K562 (cell line): Measurements from ENCODE around the gene HSD17B12. TPM values are rescaled to one million over a fixed set of nuclear protein-coding genes. Genes with fewer than 3 reads are reported as not detected.

Experiments used
- BHLHE40 ChIP-seq: IDR thresholded peaks from 2 replicates; pipeline ENCODE4 v1.6.1; 2011; ENCODE audit warnings: low read length, improper control_type of control experiment
- C11orf30 ChIP-seq: fragments of 450-650 bp; IDR thresholded peaks from 2 replicates; pipeline ENCODE4 v1.6.1; 2016; ENCODE audit warnings: low read depth, mild to moderate bottlenecking
- CREB3L1 ChIP-seq: fragments of 450-650 bp; IDR thresholded peaks from 2 replicates; pipeline ENCODE4 v1.6.1; 2014; ENCODE audit warnings: low read depth, mild to moderate bottlenecking, moderate library complexity, borderline replicate concordance
- CXXC5 ChIP-seq: fragments of 250-450 bp; sonication (Bioruptor Pico); IDR thresholded peaks from 2 replicates; pipeline ENCODE4 v1.8.0; 2022; ENCODE audit warnings: inconsistent platforms, mild to moderate bottlenecking, moderate library complexity
- EP400 ChIP-seq: fragments of 450-650 bp; IDR thresholded peaks from 2 replicates; pipeline ENCODE4 v1.6.1; 2017; ENCODE audit warnings: antibody characterized with exemption, mild to moderate bottlenecking, moderate library complexity
- ETV1 ChIP-seq: fragments of 450-650 bp; conservative IDR thresholded peaks from 2 replicates; pipeline ENCODE4 v1.6.1; 2016; ENCODE audit warnings: missing genetic modification characterization, control low read depth, low read depth, missing compliant biosample characterization
- FOSL1 ChIP-seq: fragments of 200-800 bp; sonication (Bioruptor generic); conservative IDR thresholded peaks from 2 replicates; pipeline ENCODE4 v1.6.1; 2016; ENCODE audit warnings: missing genetic modification characterization, missing compliant biosample characterization
- FOXK2 ChIP-seq, 2 experiments: fragments of 450-650 bp; IDR thresholded peaks in 1 of 2; conservative IDR thresholded peaks in 1 of 2; 2 replicates each; pipeline ENCODE4 v1.6.1; 2016; ENCODE audit warnings: low read depth in 2 of 2, mild to moderate bottlenecking in 1 of 2
- GATA2 ChIP-seq: sonication (generic); formaldehyde crosslinking; IDR thresholded peaks from 2 replicates; pipeline ENCODE4 v1.4.0; 2020; ENCODE audit warnings: mild to moderate bottlenecking, missing genetic modification reagents
- HDAC8 ChIP-seq: fragments of 450-650 bp; IDR thresholded peaks from 2 replicates; pipeline ENCODE4 v1.6.1; 2016; ENCODE audit warnings: mild to moderate bottlenecking, missing genetic modification characterization, moderate library complexity, missing compliant biosample characterization
- ILF3 ChIP-seq: fragments of 450-650 bp; IDR thresholded peaks from 2 replicates; pipeline ENCODE4 v1.6.1; 2018; ENCODE audit warnings: antibody characterized with exemption, mild to moderate bottlenecking, moderate library complexity, borderline replicate concordance
- LEF1 ChIP-seq: fragments of 450-650 bp; IDR thresholded peaks from 2 replicates; pipeline ENCODE4 v1.6.1; 2016; ENCODE audit warnings: mild to moderate bottlenecking
- MLLT1 ChIP-seq, 2 experiments: fragments of 450-650 bp; IDR thresholded peaks; 2 replicates each; pipeline ENCODE4 v1.6.1; 2016
- MTA3 ChIP-seq: fragments of 450-650 bp; formaldehyde crosslinking; IDR thresholded peaks from 2 replicates; pipeline ENCODE4 v1.6.1; 2017; ENCODE audit warnings: mild to moderate bottlenecking, borderline replicate concordance
- MYNN ChIP-seq, 2 experiments: sonication (generic); formaldehyde crosslinking in 1 of 2; IDR thresholded peaks; 2 replicates each; pipeline versions ENCODE4 v1.5.0 to v1.6.1; 2016 to 2020; ENCODE audit warnings: antibody characterized with exemption in 1 of 2, missing genetic modification reagents in 1 of 2
- NCOA1 ChIP-seq: fragments of 450-650 bp; IDR thresholded peaks from 2 replicates; pipeline ENCODE4 v1.6.1; 2016; ENCODE audit warnings: low read depth
- PML ChIP-seq: IDR thresholded peaks from 2 replicates; pipeline ENCODE4 v1.6.1; 2012; ENCODE audit warnings: low read length, inconsistent platforms
- SMARCC2 ChIP-seq: fragments of 450-650 bp; IDR thresholded peaks from 2 replicates; pipeline ENCODE4 v1.6.1; 2017; ENCODE audit warnings: antibody characterized with exemption, moderate library complexity, mild to moderate bottlenecking, low read depth
- TAL1 ChIP-seq: fragments of 450-650 bp; IDR thresholded peaks from 2 replicates; pipeline ENCODE4 v1.6.1; 2016; ENCODE audit warnings: mild to moderate bottlenecking
- TFAP4 ChIP-seq: sonication (generic); formaldehyde crosslinking; IDR thresholded peaks from 2 replicates; pipeline ENCODE4 v1.8.0; 2022; ENCODE audit warnings: missing genetic modification reagents, mild to moderate bottlenecking, moderate library complexity, borderline replicate concordance
- ZNF197 ChIP-seq: fragments of 200-800 bp; sonication (Bioruptor generic); IDR thresholded peaks from 2 replicates; pipeline ENCODE4 v1.6.1; 2016; ENCODE audit warnings: low read depth, missing genetic modification characterization, missing compliant biosample characterization
- ZNF431 ChIP-seq: sonication (generic); formaldehyde crosslinking; IDR thresholded peaks from 2 replicates; pipeline ENCODE4 v1.8.0; 2022; ENCODE audit warnings: mild to moderate bottlenecking, missing genetic modification reagents
- ZNF639 ChIP-seq, 2 experiments: fragments of 200-800 bp in 1 of 2; sonication (Bioruptor generic) in 1 of 2; sonication (generic) in 1 of 2; formaldehyde crosslinking in 1 of 2; IDR thresholded peaks in 1 of 2; conservative IDR thresholded peaks in 1 of 2; 2 replicates each; pipeline versions ENCODE4 v1.5.0 to v1.6.1; 2016 to 2020; ENCODE audit warnings: missing compliant biosample characterization in 1 of 2, missing genetic modification characterization in 1 of 2, missing genetic modification reagents in 1 of 2
- polyA plus RNA-seq, 8 experiments: library from polyadenylated mRNA; depleted of rRNA in 4 of 8; stranded (reverse) in 5 of 8; unstranded in 3 of 8; fragments of >200 nt; fragmentation: Nextera tagmentation in 2 of 8; fragmentation: Illumina TruSeq in 1 of 8; extraction: Ambion mirVana in 2 of 8; extraction: Trizol in 1 of 8; gene quantifications; 2 replicates each; pipeline versions ENCODE4 v1.2.1 to v1.2.3, GENCODE V29; 2011 to 2014; ENCODE audit warnings: inconsistent platforms in 1 of 8, missing spikeins in 1 of 8
- total RNA-seq, 7 experiments: library from RNA; depleted of rRNA in 6 of 7; stranded (reverse); fragments of >200 nt in 6 of 7; fragmentation: Illumina TruSeq in 2 of 7; extraction: Trizol in 2 of 7; gene quantifications; 2 replicates each; pipeline versions ENCODE4 v1.2.1 to v1.2.3, GENCODE V29; 2011 to 2021; ENCODE audit warnings: low replicate concordance in 1 of 7

Gene HSD17B12
- total and polyA plus RNA-seq, 9 of the 15 experiments (the other 6 are each of a cell fraction or from before 2014, with no cell fraction given) = 9.1 to 34.5 (median 23.3) TPM

GRCh38 chr11:43868852-43869567 lies 188.5 kb downstream of the HSD17B12 start (continued):
- peak; percentile 52; the same call in 1 of the 2 replicates for TF ChIP-seq CREB3L1
- peak in 1 of 2 experiments; percentile 56; a peak in 1 of 4 replicates for TF ChIP-seq MLLT1 (IDR thresholded peaks at IDR 0.05)
- no peak for TF ChIP-seq TFAP4 (CRISPR knock-in tag)
- 0 out of 2 replicates have a peak, but pooled peaks have one; percentile 29 for TF ChIP-seq C11orf30
- 0 out of 2 replicates have a peak, but pooled peaks have one; percentile 26 for TF ChIP-seq ZNF431 (CRISPR knock-in tag)
- TF ChIP-seq CXXC5 = peak; percentile 70
- TF ChIP-seq TAL1 = peak; percentile 90
- peak; percentile 86 for TF ChIP-seq PML
- TF ChIP-seq FOXK2 (conservative IDR thresholded peaks at IDR 0.05 in 1 of 2, IDR thresholded peaks at IDR 0.05 in 1 of 2; ENCODE audit: low read depth in 2 of 2) = peak; percentile 32 to 37; a peak in 2 of 4 replicates
- TF ChIP-seq GATA2 (CRISPR knock-in tag) = peak; percentile 84
- peak; percentile 84 for TF ChIP-seq ETV1
- TF ChIP-seq EP400 = peak; percentile 19; the same call in 1 of the 2 replicates
- TF ChIP-seq MYNN (IDR thresholded peaks at IDR 0.05) = 0 out of 2 replicates have a peak, but pooled peaks have one; percentile 62
- TF ChIP-seq MYNN (CRISPR knock-in tag; IDR thresholded peaks at IDR 0.05) = no peak
- TF ChIP-seq SMARCC2 = peak; percentile 93
- peak; percentile 41; the same call in 1 of the 2 replicates for TF ChIP-seq BHLHE40
- TF ChIP-seq FOSL1 (tag) = peak; percentile 100
- TF ChIP-seq NCOA1 = peak; percentile 76; the same call in 1 of the 2 replicates
- TF ChIP-seq MTA3 = peak; percentile 58; the same call in 1 of the 2 replicates
- 0 out of 2 replicates have a peak, but pooled peaks have one; percentile 40 for TF ChIP-seq ZNF197 (CRISPR knock-in tag)
- TF ChIP-seq ILF3 = no peak
- TF ChIP-seq HDAC8 (tag) = no peak
- peak in 1 of 2 experiments; percentile 66; a peak in 1 of 4 replicates for TF ChIP-seq ZNF639 (CRISPR knock-in tag; conservative IDR thresholded peaks at IDR 0.05 in 1 of 2, IDR thresholded peaks at IDR 0.05 in 1 of 2)
- peak; percentile 92 for TF ChIP-seq LEF1
